NCI-H128 (cell line): Measurements from ENCODE around the gene WBP1L.
"Not testable (repeated sequence)": the region's sequence is repeated elsewhere in the genome, so short reads cannot be mapped to it uniquely, and the experiment has no call there.

Experiments used
- DNase-seq: peaks from one replicate; lab custom pipeline; 2025; ENCODE audit not compliant: unreplicated experiment; lab: John Stamatoyannopoulos, UW

The WBP1L gene

GRCh38 chr10:102802920-102803534 is 59.3 kb downstream of the WBP1L start:
- no peak for DNase-seq

- DNase-seq = no peak
Observed at GRCh38 chr10:102804382-102805055, 60.8 kb downstream of the WBP1L start.

GRCh38 chr10:102808380-102808779 is 64.6 kb downstream of the WBP1L start:
- no peak for DNase-seq

- no peak for DNase-seq
Observed at GRCh38 chr10:102811346-102811745, 67.6 kb downstream of the WBP1L start.

- DNase-seq = no peak
Observed at GRCh38 chr10:102812231-102812876, 68.6 kb downstream of the WBP1L start.

GRCh38 chr10:102813017-102813541 is 69.3 kb downstream of the WBP1L start:
- no peak for DNase-seq

- DNase-seq = no peak
Observed at GRCh38 chr10:102813734-102814452, 70.1 kb downstream of the WBP1L start.

GRCh38 chr10:102814453-102814871 is 70.7 kb downstream of the WBP1L start:
- no peak for DNase-seq

GRCh38 chr10:102814873-102815661 is 71.3 kb downstream of the WBP1L start:
- DNase-seq = no peak

GRCh38 chr10:102815790-102816549 is 72.2 kb downstream of the WBP1L start:
- DNase-seq = no peak

GRCh38 chr10:102817175-102817574 is 73.4 kb downstream of the WBP1L start:
- no peak for DNase-seq

- no peak for DNase-seq
Observed at GRCh38 chr10:102819054-102819453, 75.3 kb downstream of the WBP1L start.

GRCh38 chr10:102820008-102820407 is 76.3 kb downstream of the WBP1L start:
- DNase-seq = not testable (repeated sequence)

- no peak for DNase-seq
Observed at GRCh38 chr10:102822222-102822621, 78.5 kb downstream of the WBP1L start.

GRCh38 chr10:102824664-102825063 is 80.9 kb downstream of the WBP1L start:
- no peak for DNase-seq

- no peak for DNase-seq
Observed at GRCh38 chr10:102826148-102826796, 82.5 kb downstream of the WBP1L start.

- DNase-seq = no peak
Observed at GRCh38 chr10:102827597-102827975, 83.8 kb downstream of the WBP1L start.

GRCh38 chr10:102831322-102832071 is 87.7 kb downstream of the WBP1L start:
- DNase-seq = no peak

- no peak for DNase-seq
Observed at GRCh38 chr10:102832248-102832647, 88.5 kb downstream of the WBP1L start.
